HL-60 (cell line): Measurements from ENCODE around the gene GPS2.

ENCODE experiments used
- POLR2AphosphoS5 ChIP-seq: IDR thresholded peaks from 2 replicates; pipeline ENCODE4 v1.6.1; 2012; ENCODE audit warnings: low read depth
- REST ChIP-seq: IDR thresholded peaks from 2 replicates; pipeline ENCODE4 v1.6.1; 2012; ENCODE audit warnings: low read depth; ENCODE audit not compliant: insufficient replicate concordance
- TF ChIP-seq, protein P1 (sequence below): IDR thresholded peaks from one replicate; pipeline ENCODE4 v1.5.1; 2011; ENCODE audit warnings: low read length, control low read depth, inconsistent platforms; ENCODE audit not compliant: insufficient read depth

GRCh38 chr17:7315570-7316235, 543 bp upstream of the GPS2 start:
- TF ChIP-seq REST (no peak), POLR2AphosphoS5 (no peak)
- TF ChIP-seq, protein P1, sequence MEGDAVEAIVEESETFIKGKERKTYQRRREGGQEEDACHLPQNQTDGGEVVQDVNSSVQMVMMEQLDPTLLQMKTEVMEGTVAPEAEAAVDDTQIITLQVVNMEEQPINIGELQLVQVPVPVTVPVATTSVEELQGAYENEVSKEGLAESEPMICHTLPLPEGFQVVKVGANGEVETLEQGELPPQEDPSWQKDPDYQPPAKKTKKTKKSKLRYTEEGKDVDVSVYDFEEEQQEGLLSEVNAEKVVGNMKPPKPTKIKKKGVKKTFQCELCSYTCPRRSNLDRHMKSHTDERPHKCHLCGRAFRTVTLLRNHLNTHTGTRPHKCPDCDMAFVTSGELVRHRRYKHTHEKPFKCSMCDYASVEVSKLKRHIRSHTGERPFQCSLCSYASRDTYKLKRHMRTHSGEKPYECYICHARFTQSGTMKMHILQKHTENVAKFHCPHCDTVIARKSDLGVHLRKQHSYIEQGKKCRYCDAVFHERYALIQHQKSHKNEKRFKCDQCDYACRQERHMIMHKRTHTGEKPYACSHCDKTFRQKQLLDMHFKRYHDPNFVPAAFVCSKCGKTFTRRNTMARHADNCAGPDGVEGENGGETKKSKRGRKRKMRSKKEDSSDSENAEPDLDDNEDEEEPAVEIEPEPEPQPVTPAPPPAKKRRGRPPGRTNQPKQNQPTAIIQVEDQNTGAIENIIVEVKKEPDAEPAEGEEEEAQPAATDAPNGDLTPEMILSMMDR: no peak
